ENCODE measurements around the gene TBX2. TPM values are rescaled to one million over a fixed set of nuclear protein-coding genes. Genes with fewer than 3 reads are reported as not detected.

Gene TBX2
- total RNA-seq, 2 experiments from 2014 or later, result 0.06 TPM; not detected in 1

- Mint-ChIP-seq H3K36me3 (ENCODE audit: low read depth) (peaks cover 5% of the 10 kb centered on the region), H3K27me3 (no peaks in the 10 kb centered on the region), H3K9me3 (no peaks in the 10 kb centered on the region), H3K27ac (no peak overlapping the region), H3K4me3 (no peak overlapping the region), H3K4me1 (ENCODE audit: low read depth) (no peaks in the 10 kb centered on the region)
- Histone ChIP-seq H3K27ac (ENCODE audit: low read depth in 1 of 2, low read length in 2 of 2) (no peak overlapping the region), H3K4me1 (ENCODE audit: insufficient read depth, low read length) (no peaks in the 10 kb centered on the region), H3K9me3 (ENCODE audit: control insufficient read depth in 1 of 2, insufficient read depth in 1 of 2, low read length in 2 of 2) (no peaks in the 10 kb centered on the region), H3K27me3 (ENCODE audit: control insufficient read depth in 1 of 2, insufficient read depth in 2 of 2, low read length in 2 of 2) (no peaks in the 10 kb centered on the region), H3K36me3 (ENCODE audit: insufficient read depth, low read length) (peaks cover 4% of the 10 kb centered on the region), H3K4me3 (ENCODE audit: low read length) (no peak overlapping the region)
- CTCF ChIA-PET, result no interaction called here
- no peak for ATAC-seq (ENCODE audit: poor library complexity)
- no peak for TF ChIP-seq CTCF (IDR thresholded peaks at IDR 0.05)
- intact Hi-C loops (cut with DNase I, micrococcal nuclease), result loop anchor here in 1 of 2 experiments (10.0 kb wide), 1 partner anchor 83 kb away; the partner anchor contains the start of gene TBX4
- POLR2A ChIA-PET, result no interaction called here
- no peak for DNase-seq
Observed at GRCh38 chr17:61371606-61372005, 28.0 kb upstream of the TBX2 start.

GRCh38 chr17:61372436-61372835 lies 27.2 kb upstream of the TBX2 start:
- H3K4me3 Mint-ChIP-seq, result no peak overlapping the region
- H3K27ac Mint-ChIP-seq, result no peak overlapping the region
- no peaks in the 10 kb centered on the region for H3K9me3 ChIP-seq (ENCODE audit: control insufficient read depth in 1 of 2, insufficient read depth in 1 of 2, low read length in 2 of 2)
- H3K27ac ChIP-seq (ENCODE audit: low read depth in 1 of 2, low read length in 2 of 2), result no peak overlapping the region
- ATAC-seq (ENCODE audit: poor library complexity) (no peak), DNase-seq (no peak)
- no peaks in the 10 kb centered on the region for H3K4me1 Mint-ChIP-seq (ENCODE audit: low read depth)
- intact Hi-C loops (cut with DNase I, micrococcal nuclease), result loop anchor here in 1 of 2 experiments (10.0 kb wide), 1 partner anchor 82 kb away; the partner anchor contains the start of gene TBX4
- no peak overlapping the region for H3K4me3 ChIP-seq (ENCODE audit: low read length)
- H3K9me3 Mint-ChIP-seq, result no peaks in the 10 kb centered on the region
- no peak for TF ChIP-seq CTCF (IDR thresholded peaks at IDR 0.05)
- no peaks in the 10 kb centered on the region for H3K27me3 ChIP-seq (ENCODE audit: control insufficient read depth in 1 of 2, insufficient read depth in 2 of 2, low read length in 2 of 2)
- CTCF ChIA-PET, result no interaction called here
- no peaks in the 10 kb centered on the region for H3K36me3 Mint-ChIP-seq (ENCODE audit: low read depth)
- no peaks in the 10 kb centered on the region for H3K27me3 Mint-ChIP-seq
- H3K4me1 ChIP-seq (ENCODE audit: insufficient read depth, low read length), result no peaks in the 10 kb centered on the region
- peaks cover 4% of the 10 kb centered on the region for H3K36me3 ChIP-seq (ENCODE audit: insufficient read depth, low read length)
- POLR2A ChIA-PET, result no interaction called here

- no peak for TF ChIP-seq CTCF (IDR thresholded peaks at IDR 0.05)
- ChIA-PET POLR2A (no interaction called here), CTCF (no interaction called here)
- Histone ChIP-seq H3K27ac (ENCODE audit: low read depth in 1 of 2, low read length in 2 of 2) (no peak overlapping the region), H3K9me3 (ENCODE audit: control insufficient read depth in 1 of 2, insufficient read depth in 1 of 2, low read length in 2 of 2) (no peaks in the 10 kb centered on the region), H3K27me3 (ENCODE audit: control insufficient read depth in 1 of 2, insufficient read depth in 2 of 2, low read length in 2 of 2) (no peaks in the 10 kb centered on the region), H3K4me3 (ENCODE audit: low read length) (no peak overlapping the region), H3K4me1 (ENCODE audit: insufficient read depth, low read length) (no peaks in the 10 kb centered on the region), H3K36me3 (ENCODE audit: insufficient read depth, low read length) (no peaks in the 10 kb centered on the region)
- Mint-ChIP-seq H3K27me3 (no peaks in the 10 kb centered on the region), H3K36me3 (ENCODE audit: low read depth) (no peaks in the 10 kb centered on the region), H3K27ac (no peak overlapping the region), H3K4me1 (ENCODE audit: low read depth) (no peaks in the 10 kb centered on the region), H3K4me3 (no peak overlapping the region), H3K9me3 (no peaks in the 10 kb centered on the region)
- intact Hi-C loops (cut with DNase I, micrococcal nuclease), result loop anchor here in 1 of 2 experiments (10.0 kb wide), 1 partner anchor 78 kb away; the partner anchor contains the start of gene TBX4
- DNase-seq (peak in 1 of 14 experiments; percentile 2), ATAC-seq (ENCODE audit: poor library complexity) (no peak)
Observed at GRCh38 chr17:61376931-61377838, 22.5 kb upstream of the TBX2 start.

All from CD4-positive, alpha-beta T cell (primary cell).